ENCODE data around the gene RHOBTB1.

Gene RHOBTB1

DNA sequence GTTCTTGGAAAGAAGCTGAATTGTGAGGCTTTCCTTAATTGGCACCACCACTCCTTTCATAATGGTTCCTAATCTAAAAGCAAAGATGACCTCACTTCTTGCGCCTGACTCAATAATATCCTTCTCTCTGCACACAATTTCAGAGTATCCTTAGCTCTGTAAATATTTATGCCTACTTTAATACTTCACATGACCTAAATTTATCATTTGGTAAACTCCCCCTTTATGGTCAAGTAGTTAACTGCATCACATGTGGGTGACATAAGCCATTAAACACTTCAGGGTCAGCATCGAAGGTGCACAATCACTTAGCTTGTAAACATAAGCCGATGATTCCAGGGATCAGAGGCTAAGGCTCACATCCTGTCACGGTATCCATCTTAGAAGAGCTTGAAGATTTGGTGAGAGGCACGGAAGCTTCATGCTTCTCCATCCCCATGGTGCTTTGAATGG lies 7.3 kb upstream of the RHOBTB1 start:
- no peak overlapping the region for H3K4me3 ChIP-seq (ENCODE audit: low read depth, low read length)
- TF ChIP-seq, protein P1, sequence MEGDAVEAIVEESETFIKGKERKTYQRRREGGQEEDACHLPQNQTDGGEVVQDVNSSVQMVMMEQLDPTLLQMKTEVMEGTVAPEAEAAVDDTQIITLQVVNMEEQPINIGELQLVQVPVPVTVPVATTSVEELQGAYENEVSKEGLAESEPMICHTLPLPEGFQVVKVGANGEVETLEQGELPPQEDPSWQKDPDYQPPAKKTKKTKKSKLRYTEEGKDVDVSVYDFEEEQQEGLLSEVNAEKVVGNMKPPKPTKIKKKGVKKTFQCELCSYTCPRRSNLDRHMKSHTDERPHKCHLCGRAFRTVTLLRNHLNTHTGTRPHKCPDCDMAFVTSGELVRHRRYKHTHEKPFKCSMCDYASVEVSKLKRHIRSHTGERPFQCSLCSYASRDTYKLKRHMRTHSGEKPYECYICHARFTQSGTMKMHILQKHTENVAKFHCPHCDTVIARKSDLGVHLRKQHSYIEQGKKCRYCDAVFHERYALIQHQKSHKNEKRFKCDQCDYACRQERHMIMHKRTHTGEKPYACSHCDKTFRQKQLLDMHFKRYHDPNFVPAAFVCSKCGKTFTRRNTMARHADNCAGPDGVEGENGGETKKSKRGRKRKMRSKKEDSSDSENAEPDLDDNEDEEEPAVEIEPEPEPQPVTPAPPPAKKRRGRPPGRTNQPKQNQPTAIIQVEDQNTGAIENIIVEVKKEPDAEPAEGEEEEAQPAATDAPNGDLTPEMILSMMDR (IDR thresholded peaks at IDR 0.05; ENCODE audit: borderline replicate concordance, insufficient read depth, low read depth, low read length) = no peak

DNA sequence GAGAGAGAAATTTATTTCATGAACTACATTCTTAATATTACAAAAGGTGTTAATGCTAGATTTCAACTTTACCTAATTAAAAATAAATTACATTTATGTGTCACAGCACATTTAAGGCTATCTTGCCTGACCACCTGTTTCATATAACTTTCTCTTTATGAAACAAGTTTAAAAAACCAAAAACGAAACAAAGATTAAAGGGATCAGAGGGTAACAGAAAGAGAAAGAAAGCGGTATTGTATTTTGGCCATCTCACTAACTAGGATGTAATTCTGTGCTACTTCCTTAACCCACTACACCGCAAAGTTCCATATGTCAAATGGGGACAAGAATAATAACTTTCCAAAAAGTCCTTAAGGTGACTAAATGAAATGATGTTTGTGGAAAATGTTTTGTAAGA lies 6.3 kb upstream of the RHOBTB1 start:
- TF ChIP-seq, protein P1 (IDR thresholded peaks at IDR 0.05; ENCODE audit: borderline replicate concordance, insufficient read depth, low read depth, low read length) = no peak
- H3K4me3 ChIP-seq (ENCODE audit: low read depth, low read length) = no peak overlapping the region

DNA sequence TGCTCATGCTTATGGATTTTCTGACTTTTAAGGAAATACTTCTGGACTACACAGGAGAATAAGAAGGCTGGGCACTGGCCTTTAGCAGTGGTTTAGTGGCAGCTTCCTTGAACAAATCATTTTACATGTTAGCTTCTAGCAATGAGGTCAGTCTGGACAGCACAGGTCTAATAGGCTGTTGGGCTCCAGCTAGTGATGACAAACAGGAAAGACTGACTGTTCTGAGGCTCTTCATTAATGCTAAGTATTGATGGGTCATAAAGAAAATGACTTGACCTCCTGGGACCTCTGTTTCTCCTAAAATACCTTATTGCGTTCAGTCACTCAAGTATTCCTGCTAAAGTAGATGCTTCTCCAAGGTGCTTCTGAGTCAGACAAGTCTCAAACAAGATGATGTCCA lies 4.9 kb upstream of the RHOBTB1 start:
- TF ChIP-seq, protein P1 (IDR thresholded peaks at IDR 0.05; ENCODE audit: borderline replicate concordance, insufficient read depth, low read depth, low read length) = no peak
- no peak overlapping the region for H3K4me3 ChIP-seq (ENCODE audit: low read depth, low read length)

DNA sequence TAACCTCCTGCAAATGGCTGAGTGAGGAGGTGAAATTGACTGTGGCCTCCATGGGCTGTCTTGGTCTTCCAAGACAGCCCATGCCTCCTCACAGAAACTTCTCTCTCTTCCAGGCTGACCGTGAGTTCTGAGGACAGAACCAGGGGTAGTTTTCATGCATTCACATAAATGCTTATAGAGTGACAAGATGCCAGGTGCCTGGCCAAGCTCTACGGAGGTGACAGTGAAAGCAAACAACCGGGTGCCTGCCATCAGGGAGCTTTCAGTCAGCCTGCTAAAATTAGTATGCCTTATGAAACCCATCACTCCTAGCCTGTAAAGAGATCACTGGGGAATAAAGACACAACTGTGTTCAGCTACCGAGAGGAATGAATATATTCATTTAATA lies 919 bp upstream of the RHOBTB1 start:
- TF ChIP-seq, protein P1 (IDR thresholded peaks at IDR 0.05; ENCODE audit: borderline replicate concordance, insufficient read depth, low read depth, low read length) = no peak
- no peak overlapping the region for H3K4me3 ChIP-seq (ENCODE audit: low read depth, low read length)

DNA sequence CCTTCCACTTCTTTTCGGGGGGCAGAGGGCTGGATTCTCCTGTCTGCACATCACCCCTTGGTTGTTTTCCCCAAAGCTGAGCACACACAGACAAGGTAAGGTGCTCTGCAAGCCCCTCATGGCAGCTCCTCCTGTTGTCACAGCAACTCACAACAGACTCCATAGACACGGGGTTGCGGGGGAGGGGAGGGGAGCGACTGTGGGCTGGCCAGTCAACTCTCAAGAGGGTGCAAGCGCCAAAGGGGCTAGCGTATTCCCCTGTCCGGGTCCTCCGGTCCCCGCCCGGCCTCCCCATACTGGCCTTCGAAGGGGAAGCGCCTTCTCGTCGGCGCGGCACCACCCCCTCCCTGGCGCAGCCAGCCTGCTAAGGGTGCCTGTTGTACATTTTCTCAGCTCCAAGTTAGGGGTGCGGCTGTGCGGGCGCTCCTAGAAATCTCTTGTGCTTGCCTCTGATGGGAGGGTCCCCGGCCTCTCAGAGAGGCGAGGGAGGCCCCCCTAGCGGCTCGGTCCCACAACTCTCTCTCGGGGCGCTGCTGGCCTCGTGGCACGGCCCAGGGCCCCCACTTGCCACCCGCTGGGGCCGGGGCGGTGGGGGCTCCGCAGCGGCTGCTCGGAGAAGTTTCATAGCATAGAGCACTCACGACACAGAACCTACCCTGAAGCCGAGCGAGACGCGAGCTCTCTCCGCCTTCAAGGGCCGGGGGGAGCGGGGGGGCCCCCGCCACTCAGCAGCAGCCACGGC lies 498 bp downstream of the RHOBTB1 start:
- H3K4me3 ChIP-seq (ENCODE audit: low read depth, low read length) = no peak overlapping the region
- TF ChIP-seq, protein P1 (IDR thresholded peaks at IDR 0.05; ENCODE audit: borderline replicate concordance, insufficient read depth, low read depth, low read length) = no peak

DNA sequence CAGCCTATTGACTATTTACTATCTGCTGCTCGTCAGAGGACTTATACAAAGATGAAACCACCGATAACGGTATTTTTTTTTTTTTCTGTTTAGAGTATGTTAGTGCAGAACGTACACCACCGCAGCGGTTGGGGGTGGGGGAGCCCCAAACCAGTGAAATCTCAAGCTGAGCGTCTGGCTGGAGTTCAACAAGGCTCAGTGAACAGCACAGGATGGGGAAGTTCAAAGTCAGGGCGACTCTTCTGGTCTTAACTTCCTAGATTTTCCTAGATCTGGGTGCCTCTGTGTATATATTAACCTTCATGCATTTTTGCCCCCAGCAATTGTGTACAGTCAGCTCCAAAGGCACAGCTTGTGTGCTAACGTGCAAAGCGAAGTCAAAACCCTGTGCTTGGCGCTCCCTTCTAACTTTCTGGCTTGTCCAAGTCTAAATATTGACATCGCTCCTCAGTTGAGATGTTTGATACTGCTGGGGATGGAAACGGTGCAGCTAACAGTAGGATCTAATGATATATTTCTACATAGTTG lies 1.1 kb downstream of the RHOBTB1 start:
- TF ChIP-seq, protein P1 (IDR thresholded peaks at IDR 0.05; ENCODE audit: borderline replicate concordance, insufficient read depth, low read depth, low read length) = no peak
- H3K4me3 ChIP-seq (ENCODE audit: low read depth, low read length) = no peak overlapping the region

All from GM12875 (cell line).